ENCODE results near the gene TMEM178B. TPM values are rescaled to one million over a fixed set of nuclear protein-coding genes. Genes with fewer than 3 reads are reported as not detected.

The TMEM178B gene
- total RNA-seq, 1 donor from 2014 or later: 19.7 TPM

DNA sequence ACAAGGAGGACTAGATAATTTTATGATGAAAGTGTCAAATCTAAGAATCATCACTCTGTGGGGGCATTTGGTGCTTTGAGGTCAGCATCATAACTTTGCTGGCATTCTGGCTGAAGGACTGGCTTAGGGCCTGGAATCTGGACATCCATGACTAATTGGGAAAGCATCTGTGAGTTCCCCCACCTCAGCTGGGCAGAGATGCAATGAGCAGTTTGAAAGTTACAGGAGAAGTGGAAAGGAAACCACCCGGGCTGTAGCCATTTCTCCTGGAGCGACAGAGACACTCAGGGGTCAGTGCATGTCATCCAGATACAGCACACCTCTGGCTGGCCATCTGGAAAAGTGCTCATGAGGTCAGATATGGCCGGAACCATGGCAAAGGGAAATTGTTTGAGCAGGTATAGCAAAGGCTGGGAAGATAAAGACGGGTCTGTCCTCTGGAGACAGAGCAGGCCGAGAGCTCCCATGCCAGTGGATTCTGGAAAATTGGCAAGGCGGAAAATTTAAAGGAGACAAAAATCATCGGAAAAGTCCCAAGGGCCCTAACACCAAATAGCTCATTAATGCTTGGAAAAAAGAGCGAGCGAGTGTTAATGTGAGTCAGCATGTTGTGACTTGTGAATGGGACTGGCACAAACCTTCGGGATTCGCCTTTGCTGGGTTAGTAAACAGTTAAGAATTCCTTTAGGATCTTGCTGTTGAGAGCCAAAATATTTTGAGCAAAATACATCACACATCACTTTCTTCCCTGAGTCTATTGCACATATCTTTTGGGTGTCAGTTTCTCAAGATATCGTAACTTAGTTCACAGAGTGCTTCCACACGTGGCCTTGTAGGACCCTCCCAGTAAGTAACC is 288.9 kb downstream of the TMEM178B start:
- H3K27ac Mint-ChIP-seq (ENCODE audit: unreplicated experiment): no peak overlapping the region
- H3K36me3 Mint-ChIP-seq (ENCODE audit: low read depth): no peaks in the 10 kb centered on the region
- H3K27me3 Mint-ChIP-seq (ENCODE audit: low read depth): no peaks in the 10 kb centered on the region
- no peaks in the 10 kb centered on the region for H3K9me3 Mint-ChIP-seq
- no peak for DNase-seq (ENCODE audit: low read depth, low spot score)
- TF ChIP-seq, protein P1, sequence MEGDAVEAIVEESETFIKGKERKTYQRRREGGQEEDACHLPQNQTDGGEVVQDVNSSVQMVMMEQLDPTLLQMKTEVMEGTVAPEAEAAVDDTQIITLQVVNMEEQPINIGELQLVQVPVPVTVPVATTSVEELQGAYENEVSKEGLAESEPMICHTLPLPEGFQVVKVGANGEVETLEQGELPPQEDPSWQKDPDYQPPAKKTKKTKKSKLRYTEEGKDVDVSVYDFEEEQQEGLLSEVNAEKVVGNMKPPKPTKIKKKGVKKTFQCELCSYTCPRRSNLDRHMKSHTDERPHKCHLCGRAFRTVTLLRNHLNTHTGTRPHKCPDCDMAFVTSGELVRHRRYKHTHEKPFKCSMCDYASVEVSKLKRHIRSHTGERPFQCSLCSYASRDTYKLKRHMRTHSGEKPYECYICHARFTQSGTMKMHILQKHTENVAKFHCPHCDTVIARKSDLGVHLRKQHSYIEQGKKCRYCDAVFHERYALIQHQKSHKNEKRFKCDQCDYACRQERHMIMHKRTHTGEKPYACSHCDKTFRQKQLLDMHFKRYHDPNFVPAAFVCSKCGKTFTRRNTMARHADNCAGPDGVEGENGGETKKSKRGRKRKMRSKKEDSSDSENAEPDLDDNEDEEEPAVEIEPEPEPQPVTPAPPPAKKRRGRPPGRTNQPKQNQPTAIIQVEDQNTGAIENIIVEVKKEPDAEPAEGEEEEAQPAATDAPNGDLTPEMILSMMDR (conservative IDR thresholded peaks at IDR 0.05): no peak
- H3K4me3 Mint-ChIP-seq: no peak overlapping the region
- H3K4me1 Mint-ChIP-seq: peaks cover 55% of the 10 kb centered on the region

DNA sequence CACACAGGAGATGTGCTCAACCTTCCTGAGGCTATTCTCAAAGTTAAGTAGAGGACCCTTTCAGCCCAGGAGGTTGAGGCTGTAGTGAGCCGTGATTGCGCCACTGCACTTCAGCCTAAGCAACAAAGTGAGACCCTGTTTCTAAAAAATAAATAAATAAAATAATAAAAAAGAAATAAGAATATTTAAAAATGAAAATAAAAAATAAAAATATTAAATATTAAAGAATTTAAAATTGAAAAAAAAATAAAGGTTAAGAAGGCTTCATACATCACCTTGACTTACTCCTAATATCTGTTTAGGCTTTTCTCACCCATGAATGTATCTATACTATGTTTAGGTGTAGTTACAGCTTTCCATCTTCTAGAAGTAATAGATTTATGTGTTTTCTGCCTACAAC is 289.9 kb downstream of the TMEM178B start:
- H3K27me3 Mint-ChIP-seq (ENCODE audit: low read depth): no peaks in the 10 kb centered on the region
- H3K4me3 Mint-ChIP-seq: no peak overlapping the region
- no peak for DNase-seq (ENCODE audit: low read depth, low spot score)
- TF ChIP-seq, protein P1 (conservative IDR thresholded peaks at IDR 0.05): no peak
- H3K9me3 Mint-ChIP-seq: no peaks in the 10 kb centered on the region
- H3K36me3 Mint-ChIP-seq (ENCODE audit: low read depth): no peaks in the 10 kb centered on the region
- H3K27ac Mint-ChIP-seq (ENCODE audit: unreplicated experiment): no peak overlapping the region
- H3K4me1 Mint-ChIP-seq: peaks cover 54% of the 10 kb centered on the region

DNA sequence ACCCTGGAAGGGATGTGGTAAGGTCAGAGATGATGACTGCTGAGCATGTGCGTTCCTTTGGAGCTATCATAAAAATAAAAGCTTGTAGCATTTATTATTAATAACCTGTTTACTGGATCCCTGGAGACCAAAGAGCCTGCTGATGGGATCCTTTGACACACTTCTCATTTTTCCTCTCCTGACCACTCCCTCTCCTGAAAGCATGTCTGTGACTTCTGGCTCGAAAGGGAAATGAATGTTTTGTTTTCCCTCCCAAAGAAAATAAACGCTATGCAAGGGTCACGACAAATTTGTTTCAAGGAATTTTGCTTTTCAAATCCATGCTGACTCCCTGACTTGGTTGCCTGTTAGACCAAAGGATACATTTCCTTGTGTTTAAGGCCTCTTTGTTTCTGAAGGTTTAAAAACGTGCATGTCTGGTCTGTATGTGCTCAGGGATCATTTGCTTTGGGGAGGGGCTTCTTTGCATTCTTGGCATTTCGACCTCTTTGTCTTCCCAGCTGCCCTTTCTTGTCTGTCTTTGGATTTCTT is 292.3 kb downstream of the TMEM178B start:
- Mint-ChIP-seq H3K4me3 (peak overlapping the region; percentile 45), H3K9me3 (no peaks in the 10 kb centered on the region), H3K27me3 (ENCODE audit: low read depth) (no peaks in the 10 kb centered on the region), H3K27ac (ENCODE audit: unreplicated experiment) (peak overlapping the region; percentile 31), H3K4me1 (peaks cover 41% of the 10 kb centered on the region), H3K36me3 (ENCODE audit: low read depth) (no peaks in the 10 kb centered on the region)
- no peak for DNase-seq (ENCODE audit: low read depth, low spot score)
- TF ChIP-seq, protein P1 (conservative IDR thresholded peaks at IDR 0.05): no peak

DNA sequence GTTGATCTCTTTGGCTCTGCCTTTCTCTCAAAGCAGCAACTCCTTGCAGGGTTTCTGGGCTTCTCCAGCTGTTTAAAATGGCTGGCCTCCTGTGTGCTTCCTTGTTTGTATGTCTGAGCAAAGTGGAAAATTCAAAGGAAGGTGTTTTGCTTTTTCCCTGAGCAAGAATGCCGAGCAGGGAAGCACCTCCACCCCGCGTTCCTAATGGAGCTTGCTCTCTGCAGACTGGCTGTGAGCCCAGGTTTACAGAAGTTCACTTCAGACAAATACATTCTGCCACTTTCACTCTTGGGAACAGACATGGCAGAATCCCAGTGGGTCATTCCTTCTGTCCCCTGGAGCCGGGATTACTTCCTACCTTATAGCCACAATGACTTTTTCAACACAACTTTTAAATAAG is 295.6 kb downstream of the TMEM178B start:
- Mint-ChIP-seq H3K4me1 (peaks cover 27% of the 10 kb centered on the region), H3K4me3 (no peak overlapping the region), H3K27me3 (ENCODE audit: low read depth) (no peaks in the 10 kb centered on the region), H3K36me3 (ENCODE audit: low read depth) (no peaks in the 10 kb centered on the region), H3K9me3 (no peaks in the 10 kb centered on the region), H3K27ac (ENCODE audit: unreplicated experiment) (no peak overlapping the region)
- DNase-seq (ENCODE audit: low read depth, low spot score): no peak
- TF ChIP-seq, protein P1 (conservative IDR thresholded peaks at IDR 0.05): no peak

DNA sequence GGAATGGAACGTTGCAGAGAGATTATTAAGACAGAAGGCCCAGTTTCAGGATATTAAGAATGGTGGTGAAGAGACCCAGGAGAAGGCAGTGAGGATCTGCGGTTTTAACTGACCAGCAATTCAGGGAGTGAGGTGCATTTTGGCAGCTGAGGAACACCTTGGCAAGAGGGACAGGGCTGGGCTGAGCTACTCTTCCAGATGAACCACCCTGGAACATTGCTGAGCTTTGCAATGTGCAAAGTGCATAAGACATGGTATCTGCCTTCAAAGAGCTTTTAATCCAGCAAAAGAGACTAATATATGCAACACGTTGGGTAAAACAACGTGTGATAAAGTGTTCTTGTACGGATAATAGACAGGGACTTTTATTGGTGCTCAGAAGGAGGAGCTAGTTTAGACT is 296.3 kb downstream of the TMEM178B start:
- Mint-ChIP-seq H3K27ac (ENCODE audit: unreplicated experiment) (no peak overlapping the region), H3K4me3 (no peak overlapping the region), H3K36me3 (ENCODE audit: low read depth) (no peaks in the 10 kb centered on the region), H3K9me3 (no peaks in the 10 kb centered on the region), H3K4me1 (peaks cover 27% of the 10 kb centered on the region), H3K27me3 (ENCODE audit: low read depth) (no peaks in the 10 kb centered on the region)
- TF ChIP-seq, protein P1 (conservative IDR thresholded peaks at IDR 0.05): no peak
- no peak for DNase-seq (ENCODE audit: low read depth, low spot score)
